ENCODE results near the gene MED22.

The MED22 gene

DNA sequence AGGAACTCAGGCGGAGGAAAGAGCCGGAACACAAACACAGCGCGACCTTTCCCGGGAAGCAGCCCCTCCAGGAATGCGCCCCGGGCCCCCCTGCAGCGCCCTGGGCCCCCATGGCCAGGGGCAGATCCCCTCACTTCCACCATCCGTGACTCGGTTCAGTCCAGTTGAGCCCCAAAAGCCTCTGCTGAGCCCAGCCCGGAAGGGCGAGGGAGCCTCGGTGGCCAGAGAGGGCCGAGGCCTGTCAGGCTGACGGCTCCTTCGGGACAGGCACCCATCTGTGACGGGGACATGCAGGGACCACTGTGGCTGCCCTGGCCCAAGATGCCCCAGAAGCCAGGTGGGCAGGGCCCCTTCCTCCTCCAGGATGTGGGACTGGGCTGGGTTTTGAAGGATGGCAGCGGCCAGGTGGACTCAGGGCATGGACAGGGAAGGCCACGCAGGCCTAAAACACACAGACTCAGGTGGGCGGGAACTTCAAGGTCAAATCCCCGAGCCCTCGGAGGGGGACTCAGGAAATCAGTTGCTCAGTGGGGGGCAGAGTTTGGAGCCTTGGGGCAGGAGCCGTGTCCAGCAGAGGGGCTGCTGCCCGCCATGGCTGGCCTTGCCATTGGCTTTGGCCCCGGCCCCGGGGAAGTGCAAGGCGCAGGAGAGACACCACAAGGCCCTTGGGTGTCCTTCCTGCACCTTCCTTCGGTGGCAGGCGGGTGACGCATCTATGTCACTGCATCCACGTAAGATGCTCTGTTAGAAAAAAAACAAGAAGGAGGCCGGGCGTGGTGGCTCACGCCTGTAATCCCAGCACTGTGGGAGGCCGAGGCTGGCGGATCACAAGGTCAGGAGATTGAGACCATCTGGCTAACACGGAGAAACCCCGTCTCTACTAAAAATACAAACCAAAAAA is 43.2 kb downstream of the MED22 start:
- H3F3A ChIP-seq (ENCODE audit: insufficient read depth, low read length) = no peaks in the 10 kb centered on the region
- no peaks in the 10 kb centered on the region for H3K9me2 ChIP-seq (replicated peaks; ENCODE audit: insufficient read depth, low read length)
- H3K27ac ChIP-seq (ENCODE audit: low read length) = no peak overlapping the region
- TF ChIP-seq EZH2 (optimal IDR thresholded peaks at IDR 0.05; ENCODE audit: low read depth, low read length) (no peak), EZH2phosphoT487 (IDR thresholded peaks at IDR 0.05; ENCODE audit: low read length) (no peak), CTCF (IDR thresholded peaks at IDR 0.05; ENCODE audit: low read length) (no peak)
- H3K4me1 ChIP-seq (ENCODE audit: low read length) = no peaks in the 10 kb centered on the region
- H3K27me3 ChIP-seq (replicated peaks; ENCODE audit: insufficient read depth, low read length) = peaks cover 89% of the 10 kb centered on the region
- H3K79me2 ChIP-seq (ENCODE audit: low read length) = no peaks in the 10 kb centered on the region
- H4K20me1 ChIP-seq (ENCODE audit: insufficient read depth, low read length) = no peaks in the 10 kb centered on the region
- H2AFZ ChIP-seq (ENCODE audit: low read length) = no peak overlapping the region
- no peak for DNase-seq
- no peak overlapping the region for H3K9ac ChIP-seq (ENCODE audit: low read length)
- H3K4me2 ChIP-seq (ENCODE audit: low read depth, low read length) = no peak overlapping the region
- no peak overlapping the region for H3K4me3 ChIP-seq (ENCODE audit: low read length)
- no peaks in the 10 kb centered on the region for H3K36me3 ChIP-seq (replicated peaks; ENCODE audit: insufficient read depth, low read length)
- H3K9me3 ChIP-seq (replicated peaks; ENCODE audit: insufficient read depth, low read length) = no peaks in the 10 kb centered on the region

DNA sequence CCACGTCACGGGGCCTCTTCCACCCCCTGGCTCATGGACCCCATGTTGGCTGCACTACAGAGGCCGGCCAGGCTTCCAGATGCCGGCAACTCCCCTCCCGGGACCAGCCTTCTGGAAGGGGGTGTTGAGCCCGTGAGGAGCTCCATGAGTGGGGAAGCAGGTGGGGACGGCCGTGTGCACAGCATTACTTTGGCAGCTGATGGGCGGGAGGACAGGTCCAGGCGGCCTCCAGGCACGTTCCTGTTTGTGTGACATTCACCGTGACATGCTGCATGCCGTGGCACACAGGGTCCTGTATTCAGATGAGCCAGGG is 43.8 kb downstream of the MED22 start:
- DNase-seq = no peak
- Histone ChIP-seq H3K9me2 (replicated peaks; ENCODE audit: insufficient read depth, low read length) (no peaks in the 10 kb centered on the region), H3K36me3 (replicated peaks; ENCODE audit: insufficient read depth, low read length) (no peaks in the 10 kb centered on the region), H3F3A (ENCODE audit: insufficient read depth, low read length) (no peaks in the 10 kb centered on the region), H3K9ac (ENCODE audit: low read length) (no peak overlapping the region), H3K9me3 (replicated peaks; ENCODE audit: insufficient read depth, low read length) (no peaks in the 10 kb centered on the region), H3K27ac (ENCODE audit: low read length) (no peak overlapping the region), H3K79me2 (ENCODE audit: low read length) (no peaks in the 10 kb centered on the region), H3K4me1 (ENCODE audit: low read length) (no peaks in the 10 kb centered on the region), H3K4me3 (ENCODE audit: low read length) (no peak overlapping the region), H3K4me2 (ENCODE audit: low read depth, low read length) (no peak overlapping the region), H4K20me1 (ENCODE audit: insufficient read depth, low read length) (no peaks in the 10 kb centered on the region), H2AFZ (ENCODE audit: low read length) (no peak overlapping the region), H3K27me3 (replicated peaks; ENCODE audit: insufficient read depth, low read length) (peaks cover 89% of the 10 kb centered on the region)
- TF ChIP-seq EZH2phosphoT487 (IDR thresholded peaks at IDR 0.05; ENCODE audit: low read length) = no peak
- no peak for TF ChIP-seq EZH2 (optimal IDR thresholded peaks at IDR 0.05; ENCODE audit: low read depth, low read length)

DNA sequence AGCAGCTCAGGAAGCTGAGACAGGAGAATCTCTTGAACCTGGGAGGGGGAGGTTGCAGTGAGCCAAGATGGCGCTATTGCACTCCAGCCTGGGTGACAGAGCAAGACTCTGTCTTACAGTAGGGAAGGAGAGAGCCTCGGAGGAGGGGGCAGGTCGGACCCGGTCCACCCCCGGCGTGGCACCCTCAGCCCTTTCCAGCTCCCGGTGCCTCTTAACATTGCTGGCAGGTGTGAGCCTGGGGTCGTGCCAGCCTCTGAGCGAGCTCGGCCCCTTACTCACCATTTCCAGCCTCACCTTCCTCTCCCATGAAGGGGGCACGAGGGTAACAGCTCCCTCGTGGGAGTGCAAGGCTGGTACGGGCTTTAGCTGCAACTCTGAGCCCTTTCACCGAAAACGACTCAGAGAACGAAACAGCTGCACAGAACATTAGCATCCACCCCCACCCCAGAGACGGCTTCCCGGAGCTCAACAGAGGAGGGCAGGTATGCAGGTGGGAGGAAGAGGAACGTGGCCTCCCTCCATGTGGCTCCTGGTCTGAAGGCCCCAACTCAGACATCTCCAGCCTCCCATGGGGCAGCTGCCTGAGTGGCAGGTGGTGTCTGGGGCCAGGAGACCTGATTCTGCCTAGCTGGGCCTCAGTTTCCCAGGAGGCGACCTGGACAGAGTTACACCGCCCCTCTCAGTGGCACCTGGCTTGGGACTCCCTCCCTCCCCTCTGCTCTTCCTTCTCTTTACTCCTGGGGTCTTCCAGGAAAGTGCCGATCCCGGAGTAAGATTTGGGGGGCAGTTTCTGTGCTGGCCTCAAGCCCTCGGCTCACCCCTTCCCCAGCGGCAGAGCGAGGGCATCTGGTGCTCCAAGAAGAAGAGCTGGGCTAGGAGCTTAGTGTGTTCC is 44.4 kb downstream of the MED22 start:
- H3K9me2 ChIP-seq (replicated peaks; ENCODE audit: insufficient read depth, low read length) = no peaks in the 10 kb centered on the region
- peaks cover 93% of the 10 kb centered on the region for H3K27me3 ChIP-seq (replicated peaks; ENCODE audit: insufficient read depth, low read length)
- H3K36me3 ChIP-seq (replicated peaks; ENCODE audit: insufficient read depth, low read length) = no peaks in the 10 kb centered on the region
- TF ChIP-seq EZH2phosphoT487 (IDR thresholded peaks at IDR 0.05; ENCODE audit: low read length) (no peak), CTCF (IDR thresholded peaks at IDR 0.05; ENCODE audit: low read length) (no peak), EZH2 (optimal IDR thresholded peaks at IDR 0.05; ENCODE audit: low read depth, low read length) (no peak)
- H3K4me1 ChIP-seq (ENCODE audit: low read length) = no peaks in the 10 kb centered on the region
- no peak overlapping the region for H3K27ac ChIP-seq (ENCODE audit: low read length)
- H3K9ac ChIP-seq (ENCODE audit: low read length) = no peak overlapping the region
- no peaks in the 10 kb centered on the region for H3K79me2 ChIP-seq (ENCODE audit: low read length)
- no peaks in the 10 kb centered on the region for H3F3A ChIP-seq (ENCODE audit: insufficient read depth, low read length)
- no peak overlapping the region for H3K4me3 ChIP-seq (ENCODE audit: low read length)
- H3K9me3 ChIP-seq (replicated peaks; ENCODE audit: insufficient read depth, low read length) = no peaks in the 10 kb centered on the region
- no peaks in the 10 kb centered on the region for H4K20me1 ChIP-seq (ENCODE audit: insufficient read depth, low read length)
- H3K4me2 ChIP-seq (ENCODE audit: low read depth, low read length) = no peak overlapping the region
- DNase-seq = no peak
- no peak overlapping the region for H2AFZ ChIP-seq (ENCODE audit: low read length)
